ENCODE data around the gene LRCH1. TPM values are rescaled to one million over a fixed set of nuclear protein-coding genes. Genes with fewer than 3 reads are reported as not detected.

The LRCH1 gene
- total RNA-seq, 1 experiment from 2014 or later: 27.0 TPM

GRCh38 chr13:46648166-46648607 lies 95.2 kb downstream of the LRCH1 start:
- Histone ChIP-seq H3K4me1 (peaks cover 53% of the 10 kb centered on the region), H3K27me3 (replicated peaks; ENCODE audit: control insufficient read depth, insufficient read depth, low read length) (no peaks in the 10 kb centered on the region), H3K4me3 (ENCODE audit: low read depth, low read length) (no peak overlapping the region), H3K36me3 (ENCODE audit: control insufficient read depth, insufficient read depth, low read length) (no peaks in the 10 kb centered on the region; the same call in 1 of the 2 replicates), H3K9me3 (no peaks in the 10 kb centered on the region)
- TF ChIP-seq, protein P1, sequence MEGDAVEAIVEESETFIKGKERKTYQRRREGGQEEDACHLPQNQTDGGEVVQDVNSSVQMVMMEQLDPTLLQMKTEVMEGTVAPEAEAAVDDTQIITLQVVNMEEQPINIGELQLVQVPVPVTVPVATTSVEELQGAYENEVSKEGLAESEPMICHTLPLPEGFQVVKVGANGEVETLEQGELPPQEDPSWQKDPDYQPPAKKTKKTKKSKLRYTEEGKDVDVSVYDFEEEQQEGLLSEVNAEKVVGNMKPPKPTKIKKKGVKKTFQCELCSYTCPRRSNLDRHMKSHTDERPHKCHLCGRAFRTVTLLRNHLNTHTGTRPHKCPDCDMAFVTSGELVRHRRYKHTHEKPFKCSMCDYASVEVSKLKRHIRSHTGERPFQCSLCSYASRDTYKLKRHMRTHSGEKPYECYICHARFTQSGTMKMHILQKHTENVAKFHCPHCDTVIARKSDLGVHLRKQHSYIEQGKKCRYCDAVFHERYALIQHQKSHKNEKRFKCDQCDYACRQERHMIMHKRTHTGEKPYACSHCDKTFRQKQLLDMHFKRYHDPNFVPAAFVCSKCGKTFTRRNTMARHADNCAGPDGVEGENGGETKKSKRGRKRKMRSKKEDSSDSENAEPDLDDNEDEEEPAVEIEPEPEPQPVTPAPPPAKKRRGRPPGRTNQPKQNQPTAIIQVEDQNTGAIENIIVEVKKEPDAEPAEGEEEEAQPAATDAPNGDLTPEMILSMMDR (IDR thresholded peaks at IDR 0.05; ENCODE audit: insufficient read depth in 1 of 2, low read depth in 1 of 2, low read length in 1 of 2, severe bottlenecking in 1 of 2, unreplicated experiment in 1 of 2): no peak
- H3K27me3 Mint-ChIP-seq (ENCODE audit: insufficient read depth, unreplicated experiment): no peaks in the 10 kb centered on the region
- H3K4me1 Mint-ChIP-seq (ENCODE audit: low read depth, unreplicated experiment): peaks cover 44% of the 10 kb centered on the region
- BruUV-seq (replicated peaks): no TSS peak
- no peaks in the 10 kb centered on the region for H3K9me3 Mint-ChIP-seq (ENCODE audit: unreplicated experiment)
- ChIA-PET CTCF (no interaction called here), POLR2A (no interaction called here)
- no peak overlapping the region for H3K4me3 Mint-ChIP-seq (ENCODE audit: unreplicated experiment)
- intact Hi-C loops (cut with micrococcal nuclease; ENCODE audit: unreplicated experiment): loop anchor here (1.0 kb wide), 1 partner anchor 8 kb away; no protein-coding TSS in a partner anchor
- H3K27ac Mint-ChIP-seq (ENCODE audit: unreplicated experiment): no peak overlapping the region
- peak; percentile 65 to 75 for DNase-seq
- peaks cover 26% of the 10 kb centered on the region for H3K36me3 Mint-ChIP-seq (ENCODE audit: insufficient read depth, unreplicated experiment)

DNA sequence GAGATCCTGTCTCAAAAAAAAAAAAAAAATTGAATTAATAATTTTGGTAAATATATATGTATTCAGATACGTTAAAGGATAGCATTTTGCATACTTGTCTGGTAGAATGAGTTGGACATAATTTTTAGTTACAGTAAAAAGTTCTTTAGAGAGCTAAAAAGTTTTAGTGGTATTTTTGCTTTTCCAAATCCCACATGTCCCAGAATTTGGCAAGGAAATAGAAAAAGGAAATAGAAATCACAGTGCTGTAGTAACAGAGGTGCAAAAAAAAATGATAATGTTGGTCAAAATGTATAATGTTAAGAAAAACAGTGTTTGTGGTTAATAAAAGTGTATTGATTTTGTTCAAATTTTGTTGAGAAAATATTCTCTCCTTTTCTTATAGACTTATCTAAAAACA lies 96.8 kb downstream of the LRCH1 start:
- Histone ChIP-seq H3K4me1 (peaks cover 44% of the 10 kb centered on the region), H3K9me3 (no peaks in the 10 kb centered on the region), H3K4me3 (ENCODE audit: low read depth, low read length) (no peak overlapping the region), H3K27me3 (replicated peaks; ENCODE audit: control insufficient read depth, insufficient read depth, low read length) (no peaks in the 10 kb centered on the region), H3K36me3 (ENCODE audit: control insufficient read depth, insufficient read depth, low read length) (no peaks in the 10 kb centered on the region; the same call in 1 of the 2 replicates)
- H3K36me3 Mint-ChIP-seq (ENCODE audit: insufficient read depth, unreplicated experiment): peaks cover 26% of the 10 kb centered on the region
- TF ChIP-seq, protein P1 (IDR thresholded peaks at IDR 0.05; ENCODE audit: insufficient read depth in 1 of 2, low read depth in 1 of 2, low read length in 1 of 2, severe bottlenecking in 1 of 2, unreplicated experiment in 1 of 2): no peak
- ChIA-PET POLR2A (no interaction called here), CTCF (no interaction called here)
- H3K27ac Mint-ChIP-seq (ENCODE audit: unreplicated experiment): no peak overlapping the region
- intact Hi-C loops (cut with micrococcal nuclease; ENCODE audit: unreplicated experiment): no loop called here
- no TSS peak for BruUV-seq (replicated peaks)
- H3K27me3 Mint-ChIP-seq (ENCODE audit: insufficient read depth, unreplicated experiment): no peaks in the 10 kb centered on the region
- no peak for DNase-seq
- no peak overlapping the region for H3K4me3 Mint-ChIP-seq (ENCODE audit: unreplicated experiment)
- H3K4me1 Mint-ChIP-seq (ENCODE audit: low read depth, unreplicated experiment): peaks cover 38% of the 10 kb centered on the region
- H3K9me3 Mint-ChIP-seq (ENCODE audit: unreplicated experiment): no peaks in the 10 kb centered on the region

GRCh38 chr13:46654951-46655350 lies 102.0 kb downstream of the LRCH1 start:
- H3K4me1 Mint-ChIP-seq (ENCODE audit: low read depth, unreplicated experiment): peaks cover 31% of the 10 kb centered on the region
- Histone ChIP-seq H3K4me1 (peaks cover 51% of the 10 kb centered on the region), H3K36me3 (ENCODE audit: control insufficient read depth, insufficient read depth, low read length) (no peaks in the 10 kb centered on the region; the same call in 1 of the 2 replicates), H3K9me3 (no peaks in the 10 kb centered on the region), H3K27me3 (replicated peaks; ENCODE audit: control insufficient read depth, insufficient read depth, low read length) (no peaks in the 10 kb centered on the region), H3K4me3 (ENCODE audit: low read depth, low read length) (no peak overlapping the region)
- no peak for DNase-seq
- TF ChIP-seq, protein P1 (IDR thresholded peaks at IDR 0.05; ENCODE audit: insufficient read depth in 1 of 2, low read depth in 1 of 2, low read length in 1 of 2, severe bottlenecking in 1 of 2, unreplicated experiment in 1 of 2): no peak
- intact Hi-C loops (cut with micrococcal nuclease; ENCODE audit: unreplicated experiment): loop anchor here (5.0 kb wide), 1 partner anchor 103 kb away; the partner anchor contains the start of gene LRCH1
- peak overlapping the region; percentile 65 for H3K27ac Mint-ChIP-seq (ENCODE audit: unreplicated experiment)
- POLR2A ChIA-PET: no interaction called here
- no peaks in the 10 kb centered on the region for H3K27me3 Mint-ChIP-seq (ENCODE audit: insufficient read depth, unreplicated experiment)
- H3K9me3 Mint-ChIP-seq (ENCODE audit: unreplicated experiment): no peaks in the 10 kb centered on the region
- CTCF ChIA-PET: no interaction called here
- H3K36me3 Mint-ChIP-seq (ENCODE audit: insufficient read depth, unreplicated experiment): peaks cover 36% of the 10 kb centered on the region
- BruUV-seq (replicated peaks): no TSS peak
- no peak overlapping the region for H3K4me3 Mint-ChIP-seq (ENCODE audit: unreplicated experiment)

All from Caco-2 (cell line).